PC-9 (cell line): ENCODE measurements around the gene PIK3R5. TPM values are rescaled to one million over a fixed set of nuclear protein-coding genes. Genes with fewer than 3 reads are reported as not detected.

Experiments
- BruUV-seq: library from RNA; stranded (reverse); fragments of 400-500 nt; replicated peaks from 2 replicates; lab custom pipeline; 2021; lab: Mats Ljungman, UMichigan
- CTCF ChIA-PET: fragments of 300-600 bp; sonication (Branson Sonifier 250); formaldehyde crosslinking; loops from one replicate; lab custom pipeline; 2022; ENCODE audit warnings: antibody characterized with exemption; lab: Charles Lee
- POLR2A ChIA-PET: fragments of 300-600 bp; sonication (Branson Sonifier 250); formaldehyde crosslinking; loops from one replicate; lab custom pipeline; 2022; ENCODE audit warnings: antibody characterized with exemption; ENCODE audit not compliant: unreplicated experiment; lab: Charles Lee
- DNase-seq, 2 experiments: peaks; one replicate each; pipeline versions ENCODE4 v3.0.0 to v3.0.0-alpha.2; 2015 to 2022; ENCODE audit warnings: mixed read lengths in 1 of 2
- H2AFZ ChIP-seq: fragments of 200-600 bp; sonication (generic); 2 replicates; pipeline ENCODE4 v1.8.1; 2017; ENCODE audit warnings: antibody characterized with exemption
- H3F3A ChIP-seq: fragments of 200-600 bp; sonication (generic); 2 replicates; pipeline ENCODE4 v1.8.1; 2017; ENCODE audit warnings: antibody characterized with exemption, mild to moderate bottlenecking, low read depth; ENCODE audit not compliant: insufficient read depth
- H3K27ac ChIP-seq: fragments of 200-600 bp; sonication (generic); 2 replicates; pipeline ENCODE4 v1.6.1; 2016; ENCODE audit warnings: mixed run types
- H3K27me3 ChIP-seq: fragments of 200-600 bp; sonication (generic); 2 replicates; pipeline ENCODE4 v1.6.1; 2016; ENCODE audit warnings: low read depth, mixed run types; ENCODE audit not compliant: insufficient read depth
- H3K36me3 ChIP-seq: fragments of 200-600 bp; sonication (generic); 2 replicates; pipeline ENCODE4 v1.6.1; 2016; ENCODE audit warnings: low read depth, mixed run types
- H3K4me1 ChIP-seq: fragments of 200-600 bp; sonication (generic); replicated peaks from 2 replicates; pipeline ENCODE4 v1.6.1; 2016; ENCODE audit warnings: mixed run types; ENCODE audit not compliant: insufficient read depth
- H3K4me2 ChIP-seq: fragments of 200-600 bp; sonication (generic); 2 replicates; pipeline ENCODE4 v1.6.1; 2017; ENCODE audit warnings: mixed run types
- H3K4me3 ChIP-seq: fragments of 200-600 bp; sonication (generic); 2 replicates; pipeline ENCODE4 v1.6.1; 2016; ENCODE audit warnings: mixed run types
- H3K79me2 ChIP-seq: fragments of 200-600 bp; sonication (generic); 2 replicates; pipeline ENCODE4 v1.6.1; 2017; ENCODE audit warnings: low read depth, mixed run types
- H3K9me2 ChIP-seq: fragments of 200-600 bp; sonication (generic); 2 replicates; pipeline ENCODE4 v1.8.1; 2017; ENCODE audit warnings: mild to moderate bottlenecking; ENCODE audit not compliant: insufficient read depth
- H3K9me3 ChIP-seq: fragments of 200-600 bp; sonication (generic); 2 replicates; pipeline ENCODE4 v1.8.1; 2016; ENCODE audit warnings: low read depth; ENCODE audit not compliant: insufficient read depth
- H4K20me1 ChIP-seq: fragments of 200-600 bp; sonication (generic); 2 replicates; pipeline ENCODE4 v1.8.1; 2017; ENCODE audit not compliant: insufficient read depth
- EZH2 ChIP-seq: fragments of 200-600 bp; sonication (generic); IDR thresholded peaks from 2 replicates; pipeline ENCODE4 v1.8.0; 2017; ENCODE audit warnings: antibody characterized with exemption, low read depth
- intact Hi-C: fragments of 100-400 bp; cut with micrococcal nuclease; formaldehyde crosslinking; loops from one replicate; pipeline ENCODE4 v1.10.0; 2022; ENCODE audit not compliant: unreplicated experiment
- total RNA-seq: library from RNA; stranded (reverse); gene quantifications from 2 replicates; pipeline ENCODE4 v1.2.3, GENCODE V29; 2021
- TF ChIP-seq, protein P1 (sequence below): fragments of 200-600 bp; sonication (generic); conservative IDR thresholded peaks from 2 replicates; pipeline ENCODE4 v1.6.1; 2017; ENCODE audit warnings: mixed run types, antibody characterized with exemption, mild to moderate bottlenecking, moderate library complexity

Gene PIK3R5
- total RNA-seq, 1 experiment from 2014 or later, result not detected

DNA sequence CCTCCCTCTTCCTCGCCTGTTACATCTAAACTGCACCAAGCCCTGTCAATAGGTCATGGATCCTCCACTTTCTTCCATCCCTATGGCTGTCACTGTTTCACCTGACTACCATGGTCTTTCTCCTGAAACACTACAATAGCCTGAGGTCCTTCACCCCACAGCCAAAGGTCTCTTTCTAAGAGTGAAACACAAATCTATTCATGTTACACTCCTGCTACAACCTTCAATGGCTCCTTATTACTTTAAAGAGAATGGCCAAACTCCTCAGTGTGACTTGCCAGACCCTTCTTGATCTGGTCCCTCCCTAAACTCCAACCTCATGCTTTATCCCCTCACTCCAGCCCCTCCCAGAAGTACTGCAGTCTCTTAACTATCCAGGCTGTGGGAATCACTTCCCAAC, 97.4 kb downstream of the PIK3R5 start:
- Histone ChIP-seq H4K20me1 (no peaks in the 10 kb centered on the region), H3K4me3 (no peak overlapping the region), H3K79me2 (no peaks in the 10 kb centered on the region), H3F3A (no peaks in the 10 kb centered on the region), H3K9me2 (no peaks in the 10 kb centered on the region), H2AFZ (no peak overlapping the region), H3K4me2 (no peak overlapping the region), H3K4me1 (no peaks in the 10 kb centered on the region), H3K27ac (no peak overlapping the region), H3K9me3 (no peaks in the 10 kb centered on the region), H3K36me3 (no peaks in the 10 kb centered on the region), H3K27me3 (peaks cover 81% of the 10 kb centered on the region)
- POLR2A ChIA-PET, result interaction anchor here (0.5 kb wide), 1 partner anchor 15 kb away, joined by 12 read pairs; no protein-coding TSS in a partner anchor
- TF ChIP-seq EZH2, result no peak
- TF ChIP-seq, protein P1, sequence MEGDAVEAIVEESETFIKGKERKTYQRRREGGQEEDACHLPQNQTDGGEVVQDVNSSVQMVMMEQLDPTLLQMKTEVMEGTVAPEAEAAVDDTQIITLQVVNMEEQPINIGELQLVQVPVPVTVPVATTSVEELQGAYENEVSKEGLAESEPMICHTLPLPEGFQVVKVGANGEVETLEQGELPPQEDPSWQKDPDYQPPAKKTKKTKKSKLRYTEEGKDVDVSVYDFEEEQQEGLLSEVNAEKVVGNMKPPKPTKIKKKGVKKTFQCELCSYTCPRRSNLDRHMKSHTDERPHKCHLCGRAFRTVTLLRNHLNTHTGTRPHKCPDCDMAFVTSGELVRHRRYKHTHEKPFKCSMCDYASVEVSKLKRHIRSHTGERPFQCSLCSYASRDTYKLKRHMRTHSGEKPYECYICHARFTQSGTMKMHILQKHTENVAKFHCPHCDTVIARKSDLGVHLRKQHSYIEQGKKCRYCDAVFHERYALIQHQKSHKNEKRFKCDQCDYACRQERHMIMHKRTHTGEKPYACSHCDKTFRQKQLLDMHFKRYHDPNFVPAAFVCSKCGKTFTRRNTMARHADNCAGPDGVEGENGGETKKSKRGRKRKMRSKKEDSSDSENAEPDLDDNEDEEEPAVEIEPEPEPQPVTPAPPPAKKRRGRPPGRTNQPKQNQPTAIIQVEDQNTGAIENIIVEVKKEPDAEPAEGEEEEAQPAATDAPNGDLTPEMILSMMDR, result no peak
- intact Hi-C loops, result no loop called here
- no peak for DNase-seq
- no TSS peak for BruUV-seq
- CTCF ChIA-PET, result no interaction called here

DNA sequence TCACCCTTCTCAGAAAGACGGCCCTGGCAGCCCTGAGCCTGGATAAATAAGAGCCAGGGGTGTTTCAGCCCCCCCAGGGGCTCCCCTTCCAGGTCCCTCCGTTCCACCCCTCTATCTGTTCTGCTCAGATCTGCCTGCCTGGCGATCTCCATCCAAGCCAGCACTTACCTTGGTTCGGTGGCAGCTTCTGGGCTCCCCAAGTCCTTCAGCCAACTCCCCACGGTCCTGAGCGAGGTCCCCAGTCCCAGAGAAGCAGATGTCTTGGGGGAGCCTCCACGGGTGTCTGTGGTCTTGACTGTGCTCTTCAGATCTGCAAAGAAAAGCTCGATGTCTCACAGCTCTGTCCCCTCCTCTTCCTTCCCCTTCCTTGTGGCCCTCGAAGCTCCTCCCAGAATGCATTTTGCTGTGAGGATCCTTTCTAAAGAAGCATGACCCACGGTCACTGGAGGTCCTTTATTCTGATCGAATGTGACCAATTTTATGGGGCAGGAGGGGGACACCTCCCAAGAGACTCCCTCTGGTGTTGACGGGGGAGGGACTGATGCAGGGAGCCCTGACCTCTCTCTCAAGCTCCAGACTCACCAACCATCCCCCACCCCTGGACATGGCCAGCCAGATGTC, 98.0 kb downstream of the PIK3R5 start, which contains the start of gene PIK3R6:
PIK3R6 (minus strand) TSS at position 314 of the 621 bp plus-strand sequence. CDS start 17,880 bp downstream, outside the sequence.
- CTCF ChIA-PET, result no interaction called here
- H3K4me1 ChIP-seq, result no peaks in the 10 kb centered on the region
- intact Hi-C loops, result no loop called here
- H3K4me3 ChIP-seq, result no peak within 1 kb of the TSS
- BruUV-seq, result no TSS peak
- H3K36me3 ChIP-seq, result no peaks in the 10 kb centered on the region
- TF ChIP-seq EZH2, result no peak
- TF ChIP-seq, protein P1, result no peak
- peaks cover 82% of the 10 kb centered on the region for H3K27me3 ChIP-seq
- no peaks in the 10 kb centered on the region for H3K9me2 ChIP-seq
- H3K9me3 ChIP-seq, result no peaks in the 10 kb centered on the region
- no peaks in the 10 kb centered on the region for H3F3A ChIP-seq
- no peak for DNase-seq
- H4K20me1 ChIP-seq, result no peaks in the 10 kb centered on the region
- no peaks in the 10 kb centered on the region for H3K79me2 ChIP-seq
- no peak within 1 kb of the TSS for H3K4me2 ChIP-seq
- no peak within 1 kb of the TSS for H3K27ac ChIP-seq
- POLR2A ChIA-PET, result interaction anchor here (0.5 kb wide), 1 partner anchor 15 kb away, joined by 12 read pairs; no protein-coding TSS in a partner anchor
- no peak within 1 kb of the TSS for H2AFZ ChIP-seq

DNA sequence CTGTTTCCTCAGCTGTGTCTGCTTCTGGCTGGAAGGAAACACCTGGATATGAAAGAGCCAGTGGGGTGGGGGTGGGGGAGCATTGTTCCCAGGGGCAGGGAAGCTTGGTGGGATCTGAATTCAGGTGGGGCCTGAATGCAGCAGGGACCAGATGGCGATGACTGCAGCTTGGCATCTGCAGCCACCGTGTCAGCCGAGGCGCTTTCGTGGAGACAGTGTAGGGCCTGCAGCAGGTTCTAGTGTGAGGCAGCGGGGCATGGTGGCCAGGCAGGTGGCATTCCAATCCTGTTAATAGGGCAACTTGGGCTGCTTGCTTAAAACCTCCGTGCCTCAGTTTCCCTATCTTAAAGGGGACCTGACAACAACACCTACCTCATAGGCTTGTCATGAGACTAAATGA, 99.7 kb downstream of the PIK3R5 start:
- ChIA-PET POLR2A (no interaction called here), CTCF (no interaction called here)
- TF ChIP-seq, protein P1, result no peak
- TF ChIP-seq EZH2, result no peak
- no peaks in the 10 kb centered on the region for H3F3A ChIP-seq
- intact Hi-C loops, result no loop called here
- no peaks in the 10 kb centered on the region for H3K4me1 ChIP-seq
- no peak for DNase-seq
- no peaks in the 10 kb centered on the region for H3K79me2 ChIP-seq
- no peak overlapping the region for H3K4me2 ChIP-seq
- no peaks in the 10 kb centered on the region for H3K9me2 ChIP-seq
- H4K20me1 ChIP-seq, result no peaks in the 10 kb centered on the region
- no peak overlapping the region for H3K27ac ChIP-seq
- H2AFZ ChIP-seq, result no peak overlapping the region
- no peak overlapping the region for H3K4me3 ChIP-seq
- no TSS peak for BruUV-seq
- peaks cover 78% of the 10 kb centered on the region for H3K27me3 ChIP-seq
- H3K36me3 ChIP-seq, result no peaks in the 10 kb centered on the region
- H3K9me3 ChIP-seq, result no peaks in the 10 kb centered on the region
